ENCODE data around the gene ALDH5A1. TPM values are rescaled to one million over a fixed set of nuclear protein-coding genes. Genes with fewer than 3 reads are reported as not detected.

ALDH5A1 gene
- total and polyA plus RNA-seq, 5 donors from 2014 or later = 4.7 to 14.9 (median 9.8) TPM

- Histone ChIP-seq H3K36me3 (ENCODE audit: control insufficient read depth, insufficient read depth, low read length) (peaks cover 15% of the 10 kb centered on the region), H3K4me3 (ENCODE audit: low read depth, low read length) (no peak overlapping the region), H3K27ac (ENCODE audit: insufficient read depth, low read length, poor library complexity, severe bottlenecking) (no peak overlapping the region), H3K27me3 (ENCODE audit: control insufficient read depth, insufficient read depth, low read length) (no peaks in the 10 kb centered on the region), H3K4me1 (ENCODE audit: control insufficient read depth, insufficient read depth, low read length, poor library complexity, severe bottlenecking) (no peaks in the 10 kb centered on the region), H3K9me3 (ENCODE audit: control insufficient read depth in 2 of 2, low read length in 2 of 2) (no peaks in the 10 kb centered on the region)
- ATAC-seq (ENCODE audit: low read depth in 2 of 2) = no peak
- DNase-seq = no peak
- Mint-ChIP-seq H3K27ac (no peak overlapping the region), H3K36me3 (peaks cover 24% of the 10 kb centered on the region), H3K27me3 (no peaks in the 10 kb centered on the region), H3K4me1 (no peaks in the 10 kb centered on the region), H3K9me3 (no peaks in the 10 kb centered on the region), H3K4me3 (no peak overlapping the region)
Measured at GRCh38 chr6:24536466-24536865, 41.7 kb downstream of the ALDH5A1 start.

- Mint-ChIP-seq H3K4me1 (no peaks in the 10 kb centered on the region), H3K9me3 (no peaks in the 10 kb centered on the region), H3K4me3 (no peak overlapping the region), H3K27ac (no peak overlapping the region), H3K27me3 (no peaks in the 10 kb centered on the region), H3K36me3 (peaks cover 19% of the 10 kb centered on the region)
- H3K27ac ChIP-seq (ENCODE audit: insufficient read depth, low read length, poor library complexity, severe bottlenecking) = no peak overlapping the region
- peaks cover 15% of the 10 kb centered on the region for H3K36me3 ChIP-seq (ENCODE audit: control insufficient read depth, insufficient read depth, low read length)
- ATAC-seq (ENCODE audit: low read depth in 2 of 2) (no peak), DNase-seq (no peak)
- no peaks in the 10 kb centered on the region for H3K4me1 ChIP-seq (ENCODE audit: control insufficient read depth, insufficient read depth, low read length, poor library complexity, severe bottlenecking)
- no peaks in the 10 kb centered on the region for H3K27me3 ChIP-seq (ENCODE audit: control insufficient read depth, insufficient read depth, low read length)
- H3K4me3 ChIP-seq (ENCODE audit: low read depth, low read length) = no peak overlapping the region
- no peaks in the 10 kb centered on the region for H3K9me3 ChIP-seq (ENCODE audit: control insufficient read depth in 2 of 2, low read length in 2 of 2)
Measured at GRCh38 chr6:24537082-24537699, 42.4 kb downstream of the ALDH5A1 start.

- Histone ChIP-seq H3K36me3 (ENCODE audit: control insufficient read depth, insufficient read depth, low read length) (peaks cover 15% of the 10 kb centered on the region), H3K27ac (ENCODE audit: insufficient read depth, low read length, poor library complexity, severe bottlenecking) (no peak overlapping the region), H3K4me3 (ENCODE audit: low read depth, low read length) (no peak overlapping the region), H3K27me3 (ENCODE audit: control insufficient read depth, insufficient read depth, low read length) (no peaks in the 10 kb centered on the region), H3K4me1 (ENCODE audit: control insufficient read depth, insufficient read depth, low read length, poor library complexity, severe bottlenecking) (no peaks in the 10 kb centered on the region), H3K9me3 (ENCODE audit: control insufficient read depth in 2 of 2, low read length in 2 of 2) (no peaks in the 10 kb centered on the region)
- no peak overlapping the region for H3K4me3 Mint-ChIP-seq
- peaks cover 13% of the 10 kb centered on the region for H3K36me3 Mint-ChIP-seq
- ATAC-seq (ENCODE audit: low read depth in 2 of 2) (no peak), DNase-seq (no peak)
- no peak overlapping the region for H3K27ac Mint-ChIP-seq
- no peaks in the 10 kb centered on the region for H3K27me3 Mint-ChIP-seq
- H3K9me3 Mint-ChIP-seq = no peaks in the 10 kb centered on the region
- H3K4me1 Mint-ChIP-seq = no peaks in the 10 kb centered on the region
Measured at GRCh38 chr6:24537771-24538385, 43.1 kb downstream of the ALDH5A1 start.

- Histone ChIP-seq H3K27me3 (ENCODE audit: control insufficient read depth, insufficient read depth, low read length) (no peaks in the 10 kb centered on the region), H3K9me3 (ENCODE audit: control insufficient read depth in 2 of 2, low read length in 2 of 2) (no peaks in the 10 kb centered on the region), H3K4me1 (ENCODE audit: control insufficient read depth, insufficient read depth, low read length, poor library complexity, severe bottlenecking) (no peaks in the 10 kb centered on the region), H3K4me3 (ENCODE audit: low read depth, low read length) (no peak overlapping the region), H3K36me3 (ENCODE audit: control insufficient read depth, insufficient read depth, low read length) (peaks cover 13% of the 10 kb centered on the region), H3K27ac (ENCODE audit: insufficient read depth, low read length, poor library complexity, severe bottlenecking) (no peak overlapping the region)
- Mint-ChIP-seq H3K9me3 (no peaks in the 10 kb centered on the region), H3K4me1 (no peaks in the 10 kb centered on the region), H3K27ac (no peak overlapping the region), H3K27me3 (no peaks in the 10 kb centered on the region), H3K36me3 (peaks cover 4% of the 10 kb centered on the region), H3K4me3 (no peak overlapping the region)
- ATAC-seq (ENCODE audit: low read depth in 2 of 2) (no peak), DNase-seq (no peak)
Measured at GRCh38 chr6:24539416-24539815, 44.6 kb downstream of the ALDH5A1 start.

GRCh38 chr6:24540197-24540596 lies 45.4 kb downstream of the ALDH5A1 start:
- Histone ChIP-seq H3K27me3 (ENCODE audit: control insufficient read depth, insufficient read depth, low read length) (peaks cover 1% of the 10 kb centered on the region), H3K4me3 (ENCODE audit: low read depth, low read length) (no peak overlapping the region), H3K9me3 (ENCODE audit: control insufficient read depth in 2 of 2, low read length in 2 of 2) (no peaks in the 10 kb centered on the region), H3K4me1 (ENCODE audit: control insufficient read depth, insufficient read depth, low read length, poor library complexity, severe bottlenecking) (no peaks in the 10 kb centered on the region), H3K27ac (ENCODE audit: insufficient read depth, low read length, poor library complexity, severe bottlenecking) (no peak overlapping the region), H3K36me3 (ENCODE audit: control insufficient read depth, insufficient read depth, low read length) (peaks cover 7% of the 10 kb centered on the region)
- no peaks in the 10 kb centered on the region for H3K9me3 Mint-ChIP-seq
- H3K27me3 Mint-ChIP-seq = no peaks in the 10 kb centered on the region
- DNase-seq (no peak), ATAC-seq (ENCODE audit: low read depth in 2 of 2) (no peak)
- peaks cover 4% of the 10 kb centered on the region for H3K36me3 Mint-ChIP-seq
- no peaks in the 10 kb centered on the region for H3K4me1 Mint-ChIP-seq
- H3K4me3 Mint-ChIP-seq = no peak overlapping the region
- no peak overlapping the region for H3K27ac Mint-ChIP-seq

- H3K36me3 ChIP-seq (ENCODE audit: control insufficient read depth, insufficient read depth, low read length) = no peaks in the 10 kb centered on the region
- no peaks in the 10 kb centered on the region for H3K9me3 ChIP-seq (ENCODE audit: control insufficient read depth in 2 of 2, low read length in 2 of 2)
- ATAC-seq (ENCODE audit: low read depth in 2 of 2) (no peak), DNase-seq (no peak)
- Mint-ChIP-seq H3K36me3 (no peaks in the 10 kb centered on the region), H3K27ac (no peak overlapping the region), H3K9me3 (no peaks in the 10 kb centered on the region), H3K4me3 (no peak overlapping the region), H3K4me1 (peaks cover 0 to 13% (median 4%) of the 10 kb centered on the region in 4 donors), H3K27me3 (peaks cover 21% of the 10 kb centered on the region)
- H3K27me3 ChIP-seq (ENCODE audit: control insufficient read depth, insufficient read depth, low read length) = peaks cover 12% of the 10 kb centered on the region
- H3K27ac ChIP-seq (ENCODE audit: insufficient read depth, low read length, poor library complexity, severe bottlenecking) = no peak overlapping the region
- H3K4me3 ChIP-seq (ENCODE audit: low read depth, low read length) = no peak overlapping the region
- H3K4me1 ChIP-seq (ENCODE audit: control insufficient read depth, insufficient read depth, low read length, poor library complexity, severe bottlenecking) = no peaks in the 10 kb centered on the region
Measured at GRCh38 chr6:24543683-24544082, 48.9 kb downstream of the ALDH5A1 start.

GRCh38 chr6:24545183-24545582 lies 50.4 kb downstream of the ALDH5A1 start:
- Mint-ChIP-seq H3K27me3 (peaks cover 23% of the 10 kb centered on the region), H3K4me3 (no peak overlapping the region), H3K4me1 (peaks cover 0 to 13% (median 4%) of the 10 kb centered on the region in 4 donors), H3K36me3 (no peaks in the 10 kb centered on the region), H3K9me3 (no peaks in the 10 kb centered on the region), H3K27ac (no peak overlapping the region)
- H3K4me3 ChIP-seq (ENCODE audit: low read depth, low read length) = no peak overlapping the region
- H3K9me3 ChIP-seq (ENCODE audit: control insufficient read depth in 2 of 2, low read length in 2 of 2) = no peaks in the 10 kb centered on the region
- H3K27me3 ChIP-seq (ENCODE audit: control insufficient read depth, insufficient read depth, low read length) = peaks cover 12% of the 10 kb centered on the region
- H3K36me3 ChIP-seq (ENCODE audit: control insufficient read depth, insufficient read depth, low read length) = no peaks in the 10 kb centered on the region
- ATAC-seq (ENCODE audit: low read depth in 2 of 2) = no peak
- no peaks in the 10 kb centered on the region for H3K4me1 ChIP-seq (ENCODE audit: control insufficient read depth, insufficient read depth, low read length, poor library complexity, severe bottlenecking)
- DNase-seq = no peak
- H3K27ac ChIP-seq (ENCODE audit: insufficient read depth, low read length, poor library complexity, severe bottlenecking) = no peak overlapping the region

GRCh38 chr6:24545691-24546090 lies 50.9 kb downstream of the ALDH5A1 start:
- Histone ChIP-seq H3K36me3 (ENCODE audit: control insufficient read depth, insufficient read depth, low read length) (no peaks in the 10 kb centered on the region), H3K27me3 (ENCODE audit: control insufficient read depth, insufficient read depth, low read length) (peaks cover 12% of the 10 kb centered on the region), H3K9me3 (ENCODE audit: control insufficient read depth in 2 of 2, low read length in 2 of 2) (no peaks in the 10 kb centered on the region), H3K4me1 (ENCODE audit: control insufficient read depth, insufficient read depth, low read length, poor library complexity, severe bottlenecking) (no peaks in the 10 kb centered on the region), H3K4me3 (ENCODE audit: low read depth, low read length) (no peak overlapping the region), H3K27ac (ENCODE audit: insufficient read depth, low read length, poor library complexity, severe bottlenecking) (no peak overlapping the region)
- DNase-seq (no peak), ATAC-seq (ENCODE audit: low read depth in 2 of 2) (no peak)
- no peaks in the 10 kb centered on the region for H3K9me3 Mint-ChIP-seq
- H3K4me1 Mint-ChIP-seq = peaks cover 0 to 13% (median 4%) of the 10 kb centered on the region in 4 donors
- H3K4me3 Mint-ChIP-seq = no peak overlapping the region
- H3K27me3 Mint-ChIP-seq = peaks cover 23% of the 10 kb centered on the region
- H3K36me3 Mint-ChIP-seq = no peaks in the 10 kb centered on the region
- no peak overlapping the region for H3K27ac Mint-ChIP-seq

Measured in CD4-positive, CD25-positive, alpha-beta regulatory T cell (primary cell).